Measurements from ENCODE around the gene FBXW7. TPM values are rescaled to one million over a fixed set of nuclear protein-coding genes. Genes with fewer than 3 reads are reported as not detected.

Gene FBXW7
- total RNA-seq, 1 experiment from 2014 or later, result 23.0 TPM

GRCh38 chr4:152424977-152425376 lies 110.9 kb downstream of the FBXW7 start:
- ChIA-PET RAD21 (ENCODE audit: low non-redundant PET in 1 of 2, low total read pairs in 2 of 2, uncharacterized antibody in 2 of 2, unreplicated experiment in 2 of 2) (no interaction called here), POLR2A (no interaction called here), CTCF (no interaction called here)
- no peak overlapping the region for H3K27ac ChIP-seq (ENCODE audit: low read depth, low read length)
- peaks cover 19% of the 10 kb centered on the region for H3K79me2 ChIP-seq (ENCODE audit: insufficient read depth, low read length)
- no peaks in the 10 kb centered on the region for H3K9me3 ChIP-seq (ENCODE audit: control insufficient read depth in 1 of 2, insufficient read depth in 1 of 2, low read depth in 1 of 2, low read length in 2 of 2)
- no peak overlapping the region for H2AFZ ChIP-seq (ENCODE audit: low read depth, low read length, poor library complexity, severe bottlenecking)
- no peaks in the 10 kb centered on the region for H3K9me2 ChIP-seq (ENCODE audit: insufficient read depth)
- no peaks in the 10 kb centered on the region; the same call in 1 of the 2 replicates for H4K20me1 ChIP-seq (ENCODE audit: insufficient read depth)
- H3K9ac ChIP-seq (ENCODE audit: low read length), result no peak overlapping the region
- TF ChIP-seq JUND (IDR thresholded peaks at IDR 0.05) (no peak), ZFX (IDR thresholded peaks at IDR 0.05) (no peak), CTCF (IDR thresholded peaks at IDR 0.05 in 2 of 3, conservative IDR thresholded peaks at IDR 0.05 in 1 of 3; ENCODE audit: borderline replicate concordance in 1 of 3, insufficient read depth in 1 of 3, low read depth in 2 of 3, low read length in 2 of 3) (no peak), CEBPB (IDR thresholded peaks at IDR 0.05; ENCODE audit: low read depth) (no peak), MAX (IDR thresholded peaks at IDR 0.05) (no peak), ATF3 (IDR thresholded peaks at IDR 0.05) (no peak), POLR2A (IDR thresholded peaks at IDR 0.05; ENCODE audit: borderline replicate concordance, extremely low read depth, insufficient read depth, insufficient read length) (no peak), SRF (IDR thresholded peaks at IDR 0.05; ENCODE audit: low read depth) (no peak), EZH2 (IDR thresholded peaks at IDR 0.05) (no peak), REST (IDR thresholded peaks at IDR 0.05; ENCODE audit: low read depth) (no peak), YY1 (IDR thresholded peaks at IDR 0.05; ENCODE audit: extremely low read depth, insufficient replicate concordance, low read depth, low read length) (no peak)
- BruUV-seq (replicated peaks), result no TSS peak
- no peak overlapping the region for H3K4me2 ChIP-seq (ENCODE audit: low read length)
- no peak for DNase-seq (ENCODE audit: low read depth, low spot score)
- no peaks in the 10 kb centered on the region for H3K4me1 ChIP-seq (ENCODE audit: control insufficient read depth in 1 of 2, insufficient read depth in 2 of 2, low read length in 2 of 2)
- no peaks in the 10 kb centered on the region for H3K36me3 ChIP-seq (ENCODE audit: control insufficient read depth in 1 of 2, insufficient read depth in 2 of 2, low read length in 2 of 2)
- intact Hi-C loops (cut with micrococcal nuclease), result no loop called here
- H3K4me3 ChIP-seq (replicated peaks in 1 of 2; ENCODE audit: low read depth in 1 of 2, low read length in 2 of 2), result no peak overlapping the region
- H3K27me3 ChIP-seq (ENCODE audit: insufficient read depth, low read length), result no peaks in the 10 kb centered on the region
- no peak for ATAC-seq

All from HCT116 (cell line).